ENCODE measurements around the gene ATP8B3.

The ATP8B3 gene

DNA sequence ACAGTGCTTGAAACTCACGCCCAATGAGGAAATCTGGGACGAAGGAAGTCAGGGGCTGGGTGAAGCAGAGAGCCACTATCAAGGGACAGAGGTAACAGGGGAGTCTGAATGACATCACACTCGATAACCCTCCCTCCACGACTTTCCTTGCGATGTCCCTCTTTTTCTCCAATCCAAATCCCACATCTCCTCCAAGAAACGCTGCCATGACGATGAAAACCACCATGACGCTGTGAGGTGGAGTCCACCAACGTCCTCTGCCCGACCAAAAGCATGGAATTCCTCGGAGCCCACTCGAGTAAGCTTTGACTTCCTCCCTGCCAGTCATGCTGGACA is 35.2 kb upstream of the ATP8B3 start:
- Mint-ChIP-seq H3K4me3 (peak overlapping the region; percentile 91 to 95), H3K27ac (peak overlapping the region; percentile 98), H3K9me3 (no peaks in the 10 kb centered on the region), H3K4me1 (peaks cover 40 to 83% of the 10 kb centered on the region in 2 donors), H3K27me3 (no peaks in the 10 kb centered on the region), H3K36me3 (peaks cover 17 to 31% of the 10 kb centered on the region in 2 donors)
- ATAC-seq (replicated peaks) (no peak), DNase-seq (no peak)

DNA sequence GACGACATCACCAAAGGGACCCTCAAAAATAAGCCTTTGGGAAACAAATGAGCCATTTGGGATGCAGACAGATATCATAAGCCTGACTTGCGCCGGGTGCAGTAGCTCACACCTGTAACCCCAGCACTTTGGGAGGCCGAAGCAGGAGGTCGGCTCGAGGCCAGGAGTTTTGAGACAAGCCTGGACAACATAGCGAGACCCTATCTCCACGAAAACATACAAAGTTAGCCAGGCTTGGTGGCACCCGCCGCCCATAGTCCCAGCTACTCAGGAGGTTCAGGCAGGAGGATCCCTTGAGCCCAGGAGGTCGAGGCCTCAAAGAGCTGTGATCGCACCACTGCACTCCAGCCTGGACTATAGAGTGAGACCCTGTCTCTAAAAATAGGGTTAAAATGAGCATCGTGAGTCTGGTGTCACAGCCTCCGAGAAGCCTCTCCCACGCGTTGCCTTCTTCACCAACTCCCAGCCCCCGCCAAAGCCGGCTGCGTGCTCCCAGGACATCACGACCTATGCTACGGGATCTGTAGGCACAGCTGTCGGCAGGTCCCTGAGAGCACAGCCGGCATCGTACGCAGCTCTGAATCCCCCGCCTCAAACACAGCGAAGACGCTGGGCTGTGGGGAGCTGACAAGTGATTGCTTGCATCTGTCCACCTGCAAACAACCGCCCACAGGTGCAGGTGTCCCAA is 34.6 kb upstream of the ATP8B3 start:
- no peaks in the 10 kb centered on the region for H3K27me3 Mint-ChIP-seq
- H3K9me3 Mint-ChIP-seq: no peaks in the 10 kb centered on the region
- DNase-seq (no peak), ATAC-seq (replicated peaks) (no peak)
- H3K36me3 Mint-ChIP-seq: peaks cover 17 to 31% of the 10 kb centered on the region in 2 donors
- H3K4me3 Mint-ChIP-seq: peak overlapping the region; percentile 91 to 95
- peak overlapping the region; percentile 98 for H3K27ac Mint-ChIP-seq
- peaks cover 43 to 86% of the 10 kb centered on the region in 2 donors for H3K4me1 Mint-ChIP-seq

DNA sequence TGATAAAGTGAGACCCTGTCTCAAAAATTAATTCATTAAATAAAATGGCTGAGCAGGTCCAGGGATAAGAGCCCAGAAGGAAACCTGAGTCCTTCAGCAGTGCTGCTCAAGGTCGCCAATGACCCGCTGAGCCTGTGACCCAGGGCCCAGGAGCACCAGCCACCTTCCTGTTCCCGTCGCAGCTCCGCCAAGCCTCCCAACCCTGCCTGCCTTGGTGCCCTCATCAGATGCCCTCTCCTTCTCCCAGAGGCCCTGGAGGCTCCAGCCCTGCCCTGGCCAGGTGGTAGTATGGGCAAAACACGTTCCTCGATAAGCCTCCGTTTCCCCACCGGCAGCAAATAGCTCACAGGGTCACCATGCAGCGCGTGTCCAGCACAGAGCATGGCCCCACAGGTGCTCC is 33.6 kb upstream of the ATP8B3 start:
- DNase-seq: no peak
- ATAC-seq (replicated peaks): no peak
- Mint-ChIP-seq H3K36me3 (peaks cover 11 to 28% of the 10 kb centered on the region in 2 donors), H3K4me3 (no peak overlapping the region), H3K4me1 (peaks cover 43 to 86% of the 10 kb centered on the region in 2 donors), H3K27me3 (no peaks in the 10 kb centered on the region), H3K9me3 (no peaks in the 10 kb centered on the region), H3K27ac (peak overlapping the region; percentile 57)

DNA sequence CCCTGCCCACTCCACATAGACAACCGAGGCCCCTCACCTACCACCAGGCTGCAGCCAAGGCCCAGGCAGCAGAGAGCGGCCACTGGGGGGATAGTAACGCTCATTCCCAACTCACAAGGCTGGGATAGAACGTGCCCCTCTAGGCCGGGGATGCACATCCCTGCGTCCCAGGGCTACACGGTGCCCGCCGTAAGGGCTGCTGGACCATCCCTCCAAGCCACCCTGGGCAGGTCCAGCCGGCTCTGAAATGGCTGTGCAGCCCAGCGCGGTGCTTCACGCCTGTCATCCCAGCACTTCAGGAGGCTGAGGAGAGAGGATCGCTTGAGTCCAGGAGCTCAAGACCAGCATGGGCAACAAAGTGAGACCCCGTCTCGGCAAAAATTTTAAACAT is 33.0 kb upstream of the ATP8B3 start:
- no peak overlapping the region for H3K4me3 Mint-ChIP-seq

DNA sequence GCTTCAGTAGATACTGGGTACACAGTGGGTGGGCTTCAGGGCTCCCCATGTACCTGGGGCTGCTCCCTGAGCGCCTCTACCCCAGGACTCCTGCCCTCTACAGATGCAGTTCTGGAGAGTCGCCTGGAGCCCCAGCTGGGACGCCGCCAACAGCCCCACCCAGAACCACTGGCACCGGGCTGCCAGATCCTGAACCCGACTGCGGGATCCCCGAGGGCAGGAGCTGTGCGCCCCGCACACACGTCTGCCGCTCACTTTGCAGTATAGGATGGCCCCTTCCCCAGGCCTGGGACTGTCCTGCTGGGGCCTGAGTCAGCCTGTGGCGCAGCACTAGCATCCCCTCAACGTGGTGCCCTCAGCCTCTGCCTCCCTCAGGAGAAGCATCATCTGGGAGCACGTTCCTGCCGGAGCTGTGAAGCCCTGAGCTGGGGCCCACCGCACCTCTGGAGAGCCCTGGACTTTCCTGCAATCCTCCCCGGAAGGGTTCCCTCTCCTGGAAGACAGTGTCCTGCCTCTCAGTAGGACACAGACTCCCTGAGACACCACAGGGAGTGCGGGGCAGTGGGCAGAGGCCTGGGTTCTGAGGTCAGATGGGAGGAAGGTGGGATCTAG is 32.5 kb upstream of the ATP8B3 start:
- Mint-ChIP-seq H3K4me3 (peak overlapping the region in 1 of 2 donors; percentile 11), H3K27me3 (no peaks in the 10 kb centered on the region), H3K4me1 (peaks cover 47 to 86% of the 10 kb centered on the region in 2 donors), H3K36me3 (peaks cover 15 to 28% of the 10 kb centered on the region in 2 donors), H3K9me3 (no peaks in the 10 kb centered on the region), H3K27ac (peak overlapping the region; percentile 37)
- ATAC-seq (replicated peaks) (no peak), DNase-seq (no peak)

More for the DNA sequence above, 33.0 kb upstream of the ATP8B3 start:
- Mint-ChIP-seq H3K27ac (no peak overlapping the region), H3K9me3 (no peaks in the 10 kb centered on the region), H3K27me3 (no peaks in the 10 kb centered on the region), H3K4me1 (peaks cover 45 to 86% of the 10 kb centered on the region in 2 donors), H3K36me3 (peaks cover 12 to 30% of the 10 kb centered on the region in 2 donors)
- ATAC-seq (replicated peaks) (no peak), DNase-seq (no peak)

DNA sequence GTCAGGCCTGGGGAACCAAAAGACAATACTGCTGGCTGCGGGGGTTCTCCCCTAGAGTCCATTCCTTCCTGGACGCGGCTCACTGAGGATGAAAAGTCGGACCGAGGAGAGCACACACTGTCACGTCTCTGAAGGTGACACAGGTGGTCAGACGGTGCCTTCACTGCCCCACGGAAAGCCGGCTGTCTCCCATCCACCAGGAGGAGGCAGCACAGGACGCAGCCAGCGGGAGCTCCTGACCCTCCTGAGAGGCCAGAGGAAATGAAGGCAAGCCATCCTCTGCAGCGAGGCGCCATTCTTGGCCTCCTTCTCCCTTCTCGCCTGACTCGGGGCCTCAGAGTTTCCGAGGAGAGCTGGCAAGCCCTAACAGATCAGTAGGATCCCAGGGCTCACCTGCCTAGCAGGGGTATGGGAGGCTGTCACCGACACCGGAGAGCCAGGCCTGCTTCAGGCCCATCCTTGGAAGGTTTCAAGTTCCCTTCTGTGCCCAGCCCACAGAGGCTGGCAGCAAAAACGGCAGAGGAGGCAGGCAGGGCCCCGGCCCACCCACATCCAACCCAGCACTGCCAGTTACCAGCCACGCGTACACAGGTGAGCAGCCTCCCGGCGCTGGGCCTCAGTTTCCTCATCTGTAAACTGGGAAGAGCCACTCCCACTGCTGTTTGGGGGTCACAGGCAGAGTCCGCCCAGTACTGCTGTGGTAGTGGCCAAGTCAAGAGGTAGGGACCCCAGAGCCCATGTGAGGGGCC is 31.7 kb upstream of the ATP8B3 start:
- H3K27me3 Mint-ChIP-seq: no peaks in the 10 kb centered on the region
- H3K4me3 Mint-ChIP-seq: no peak overlapping the region
- no peaks in the 10 kb centered on the region for H3K9me3 Mint-ChIP-seq
- H3K27ac Mint-ChIP-seq: peak overlapping the region; percentile 62
- DNase-seq (no peak), ATAC-seq (replicated peaks) (no peak)
- peaks cover 46 to 83% of the 10 kb centered on the region in 2 donors for H3K4me1 Mint-ChIP-seq
- H3K36me3 Mint-ChIP-seq: peaks cover 17 to 29% of the 10 kb centered on the region in 2 donors

DNA sequence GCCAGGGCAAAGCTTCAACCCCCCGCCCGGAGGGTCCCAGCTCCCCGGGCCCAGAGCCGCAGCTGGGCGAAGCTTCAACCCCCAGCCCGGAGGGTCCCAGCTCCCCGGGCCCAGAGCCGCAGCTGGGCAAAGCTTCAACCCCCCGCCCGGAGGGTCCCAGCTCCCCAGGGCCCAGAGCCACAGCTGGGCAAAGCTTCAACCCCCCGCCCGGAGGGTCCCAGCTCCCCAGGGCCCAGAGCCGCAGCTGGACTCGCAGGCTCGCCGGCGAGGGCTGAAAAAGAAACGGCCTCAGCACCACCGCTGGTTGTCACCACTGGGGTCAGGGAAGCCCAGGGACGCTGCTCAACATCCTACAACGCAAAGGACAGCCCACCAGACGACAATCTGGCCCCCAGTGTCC is 31.0 kb upstream of the ATP8B3 start:
- Mint-ChIP-seq H3K36me3 (peaks cover 17 to 29% of the 10 kb centered on the region in 2 donors), H3K27me3 (no peaks in the 10 kb centered on the region), H3K27ac (no peak overlapping the region), H3K4me1 (peaks cover 46 to 88% of the 10 kb centered on the region in 2 donors), H3K4me3 (no peak overlapping the region), H3K9me3 (no peaks in the 10 kb centered on the region)
- no peak for DNase-seq
- ATAC-seq (replicated peaks): no peak

DNA sequence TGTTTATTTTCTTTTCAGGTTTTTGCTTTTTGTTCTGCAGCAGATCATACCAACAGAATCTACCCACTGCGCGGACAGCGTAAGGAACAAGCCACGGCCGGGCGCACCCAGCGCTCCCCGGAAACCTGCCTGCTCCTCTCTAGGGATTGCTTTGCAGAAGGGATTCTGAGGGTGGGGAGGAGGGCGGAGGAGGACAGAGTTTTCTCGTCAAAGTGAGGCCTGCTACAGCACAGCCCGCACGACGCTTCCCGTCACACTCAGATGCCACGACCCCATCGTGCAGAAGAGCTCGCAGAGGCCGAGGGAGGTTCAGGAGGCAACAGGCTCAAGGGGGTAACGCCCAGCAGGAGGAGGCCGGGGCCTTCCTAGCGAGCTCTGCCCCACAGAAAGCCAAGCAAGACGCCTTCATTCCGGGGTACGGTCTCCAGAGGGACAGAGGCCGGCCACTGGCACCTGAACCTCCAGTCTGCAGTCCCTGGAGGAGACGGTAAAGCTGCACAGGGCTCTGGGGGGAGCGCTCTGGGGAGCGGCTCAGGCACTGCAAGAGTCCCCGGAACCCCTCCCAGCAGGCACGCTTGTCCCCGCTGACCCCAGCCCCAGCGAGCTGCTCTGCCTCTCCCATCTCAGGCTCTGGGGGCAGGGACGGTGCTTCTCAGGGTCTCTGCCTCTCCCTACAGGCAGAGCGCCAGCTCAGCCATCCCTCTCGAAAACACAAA is 29.3 kb upstream of the ATP8B3 start:
- Mint-ChIP-seq H3K36me3 (peaks cover 10 to 23% of the 10 kb centered on the region in 2 donors), H3K27ac (peak overlapping the region; percentile 42), H3K27me3 (no peaks in the 10 kb centered on the region), H3K4me3 (no peak overlapping the region), H3K4me1 (peaks cover 40 to 83% of the 10 kb centered on the region in 2 donors), H3K9me3 (no peaks in the 10 kb centered on the region)
- ATAC-seq (replicated peaks): no peak
- no peak for DNase-seq

DNA sequence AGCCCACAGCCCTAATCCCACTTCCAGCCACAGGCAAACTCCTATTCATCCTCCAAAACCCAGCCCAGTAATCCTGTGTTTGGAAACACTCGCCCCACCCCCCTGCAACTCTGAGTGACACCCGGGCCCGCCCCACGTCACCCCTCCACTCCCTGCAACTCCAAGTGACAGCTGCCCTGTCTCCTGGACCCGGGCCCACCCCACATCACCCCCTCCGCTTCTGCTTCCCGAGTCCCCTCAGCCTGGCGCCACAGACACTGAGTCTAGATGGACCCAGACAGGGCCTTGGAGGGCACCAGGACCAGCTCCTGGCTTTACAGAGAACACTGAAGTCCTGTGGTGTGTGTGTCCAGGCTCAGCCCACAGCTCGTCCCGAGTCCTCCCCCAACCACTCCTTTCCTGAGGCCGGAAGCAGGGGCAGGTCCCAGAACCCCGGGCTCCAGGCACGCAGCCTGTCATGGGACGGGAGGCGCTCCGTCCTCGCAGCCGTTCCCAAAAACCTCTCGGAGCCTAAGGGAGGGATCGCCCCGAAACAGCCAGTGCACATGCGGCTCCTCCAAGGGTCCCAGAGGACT is 28.6 kb upstream of the ATP8B3 start:
- DNase-seq: no peak
- Mint-ChIP-seq H3K4me1 (peaks cover 38 to 82% of the 10 kb centered on the region in 2 donors), H3K36me3 (peaks cover 10 to 16% of the 10 kb centered on the region in 2 donors), H3K27me3 (no peaks in the 10 kb centered on the region), H3K27ac (peak overlapping the region; percentile 9), H3K9me3 (no peaks in the 10 kb centered on the region), H3K4me3 (no peak overlapping the region)
- ATAC-seq (replicated peaks): no peak

DNA sequence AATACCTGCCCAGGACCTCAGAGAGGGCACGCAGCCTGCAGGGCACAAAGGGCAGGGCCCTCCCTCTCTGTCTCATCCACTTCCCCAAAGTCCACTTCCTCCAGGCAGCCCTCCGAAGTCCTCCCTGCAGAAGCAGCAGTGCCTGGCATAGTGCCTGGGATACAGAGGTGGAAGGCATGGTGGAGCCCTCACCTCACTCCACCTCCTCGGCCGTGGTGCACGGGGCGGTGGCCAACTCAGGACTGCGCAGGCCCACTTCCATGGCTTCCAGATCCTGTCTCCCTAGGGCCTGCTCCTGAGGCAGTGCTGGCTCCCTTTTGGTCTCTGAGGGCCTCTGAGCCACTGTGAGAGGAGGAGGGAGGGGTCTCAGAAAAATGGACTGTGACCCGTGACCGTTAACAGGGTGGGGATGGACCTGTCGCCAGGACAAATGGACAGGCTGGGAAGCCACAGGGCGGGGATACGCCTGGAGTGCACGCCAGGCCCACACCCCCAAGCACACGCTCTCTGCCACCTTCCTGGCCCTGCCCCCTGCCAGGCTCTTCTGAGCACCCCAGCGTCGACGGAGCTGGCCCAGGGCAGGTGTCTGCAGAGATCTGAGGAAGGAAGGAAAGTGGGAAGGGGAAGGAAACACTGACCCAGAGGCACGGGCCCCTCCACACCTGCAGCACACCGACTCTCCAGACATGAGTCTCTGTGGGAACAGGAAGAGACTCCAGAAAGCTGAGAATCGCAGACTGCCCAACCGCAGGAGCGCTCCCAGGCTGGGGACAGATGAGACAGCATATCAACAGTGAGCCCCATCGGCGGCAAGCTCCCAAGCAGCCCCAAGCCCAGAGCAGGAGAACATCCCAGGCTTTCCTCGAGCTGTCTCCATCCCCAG is 27.8 kb upstream of the ATP8B3 start:
- ATAC-seq (replicated peaks) (no peak), DNase-seq (no peak)
- Mint-ChIP-seq H3K9me3 (no peaks in the 10 kb centered on the region), H3K4me3 (no peak overlapping the region), H3K36me3 (peaks cover 10 to 16% of the 10 kb centered on the region in 2 donors), H3K27me3 (no peaks in the 10 kb centered on the region), H3K27ac (peak overlapping the region; percentile 14), H3K4me1 (peaks cover 37 to 76% of the 10 kb centered on the region in 2 donors)

DNA sequence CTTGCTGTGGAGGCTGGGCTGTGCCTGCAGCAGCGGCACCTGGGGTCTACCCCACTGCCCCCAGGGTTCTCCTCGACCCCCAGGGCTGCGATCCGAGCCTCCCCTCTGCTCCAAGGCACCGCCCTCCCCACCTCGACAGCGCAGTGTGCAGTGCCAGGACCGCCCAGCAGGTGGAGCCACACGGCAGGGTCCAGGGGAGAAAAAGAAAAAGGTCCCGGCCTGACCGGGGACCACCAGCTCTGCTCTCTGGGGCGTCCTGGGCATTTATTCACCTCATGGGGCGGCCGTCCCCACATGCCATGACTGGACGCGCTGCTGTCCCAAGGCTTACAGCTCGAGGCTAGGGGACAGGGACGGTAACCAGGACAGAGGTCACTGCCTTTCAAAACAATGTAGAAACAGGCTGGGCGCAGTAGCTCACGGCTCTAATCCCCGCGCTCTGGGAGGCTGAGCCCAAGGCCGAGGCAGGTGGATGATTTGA is 25.6 kb upstream of the ATP8B3 start:
- H3K4me1 Mint-ChIP-seq: peaks cover 34 to 67% of the 10 kb centered on the region in 2 donors
- no peaks in the 10 kb centered on the region for H3K9me3 Mint-ChIP-seq
- DNase-seq: no peak
- no peak overlapping the region for H3K27ac Mint-ChIP-seq
- ATAC-seq (replicated peaks): peak; percentile 74 to 81
- no peaks in the 10 kb centered on the region for H3K27me3 Mint-ChIP-seq
- peaks cover 9 to 12% of the 10 kb centered on the region in 2 donors for H3K36me3 Mint-ChIP-seq
- H3K4me3 Mint-ChIP-seq: no peak overlapping the region

DNA sequence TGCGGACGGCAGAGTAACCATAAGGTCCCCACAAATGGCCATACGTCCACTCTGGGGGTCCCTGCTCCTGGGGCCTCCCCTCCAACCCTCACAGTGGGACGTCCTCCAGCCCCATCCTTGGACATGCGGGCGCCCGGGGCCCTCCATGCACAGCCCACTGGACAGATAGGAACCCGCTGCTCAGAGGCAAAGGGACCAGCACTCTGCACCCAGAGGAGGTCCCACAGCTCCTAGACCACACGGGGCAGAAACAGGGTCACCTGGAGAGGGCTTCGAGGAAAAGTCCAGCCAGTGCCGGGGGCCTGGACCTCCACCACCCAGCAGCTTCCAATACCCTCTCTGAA is 25.1 kb upstream of the ATP8B3 start:
- H3K4me3 Mint-ChIP-seq: no peak overlapping the region
- no peak overlapping the region for H3K27ac Mint-ChIP-seq
- no peaks in the 10 kb centered on the region for H3K9me3 Mint-ChIP-seq
- H3K4me1 Mint-ChIP-seq: peaks cover 33 to 62% of the 10 kb centered on the region in 2 donors
- H3K36me3 Mint-ChIP-seq: peaks cover 9 to 13% of the 10 kb centered on the region in 2 donors
- no peak for ATAC-seq (replicated peaks)
- no peaks in the 10 kb centered on the region for H3K27me3 Mint-ChIP-seq
- DNase-seq: no peak

Data from stimulated activated naive B cell treated with anti-CD40 and anti-IgM and Interleukin-4, amounts not matched to agents 10 μg/mL and 1 μg/mL and 100 μg/mL, for 72 hours (primary cell).